Measurements from ENCODE around the gene RARRES1.

DNA sequence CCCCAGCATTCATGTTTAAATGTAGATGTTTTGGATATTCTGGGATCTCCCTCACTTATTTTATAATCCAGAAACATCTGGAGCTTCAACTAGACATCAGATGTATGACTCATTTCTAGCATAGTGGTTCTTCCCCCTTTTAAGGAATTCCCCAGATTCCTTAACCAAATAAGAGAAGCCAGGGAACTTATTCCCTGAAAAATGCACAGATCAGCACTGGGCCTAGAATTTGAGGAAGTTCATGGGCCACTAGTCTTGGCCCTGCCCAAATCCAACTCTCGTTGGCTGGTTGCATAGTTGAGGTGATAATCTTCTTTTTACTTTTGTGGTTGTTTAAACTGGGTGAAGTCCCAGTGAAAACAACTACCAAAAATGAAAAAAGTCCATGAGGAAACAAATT lies 20.4 kb downstream of the RARRES1 start:
- TF ChIP-seq POLR2A (IDR thresholded peaks at IDR 0.05; ENCODE audit: borderline replicate concordance, extremely low read depth, insufficient read depth, insufficient read length) (no peak), CTCF (IDR thresholded peaks at IDR 0.05 in 2 of 3, conservative IDR thresholded peaks at IDR 0.05 in 1 of 3; ENCODE audit: borderline replicate concordance in 1 of 3, insufficient read depth in 1 of 3, low read depth in 2 of 3, low read length in 2 of 3) (no peak), EGR1 (IDR thresholded peaks at IDR 0.05; ENCODE audit: low read depth) (no peak), TCF7L2 (IDR thresholded peaks at IDR 0.05; ENCODE audit: borderline replicate concordance, extremely low read depth, insufficient read depth, insufficient read length) (no peak), POLR2AphosphoS5 (IDR thresholded peaks at IDR 0.05; ENCODE audit: low read depth, low read length) (no peak), YY1 (IDR thresholded peaks at IDR 0.05; ENCODE audit: extremely low read depth, insufficient replicate concordance, low read depth, low read length) (no peak), ZFX (IDR thresholded peaks at IDR 0.05) (no peak), SP1 (IDR thresholded peaks at IDR 0.05; ENCODE audit: low read depth) (no peak), EZH2phosphoT487 (IDR thresholded peaks at IDR 0.05; ENCODE audit: borderline replicate concordance) (no peak)

Data from HCT116 (cell line).